SJCRH30 (cell line): ENCODE data around the gene TCHP. TPM values are rescaled to one million over a fixed set of nuclear protein-coding genes. Genes with fewer than 3 reads are reported as not detected.
"Not testable (repeated sequence)": the region's sequence is repeated elsewhere in the genome, so short reads cannot be mapped to it uniquely, and the experiment has no call there.

Experiments
- DNase-seq, 2 experiments: peaks; one replicate each; pipeline ENCODE4 v3.0.0-alpha.2; 2015 to 2020
- H3K27ac ChIP-seq: fragments of 250-450 bp; sonication (Bioruptor Pico); 2 replicates; pipeline ENCODE4 v1.5.1; 2020; ENCODE audit warnings: mild to moderate bottlenecking, moderate library complexity
- H3K27me3 ChIP-seq: fragments of 250-450 bp; sonication (Bioruptor Pico); 2 replicates; pipeline ENCODE4 v1.5.1; 2020; ENCODE audit warnings: mild to moderate bottlenecking, moderate library complexity
- H3K36me3 ChIP-seq: fragments of 250-450 bp; sonication (Bioruptor Pico); 2 replicates; pipeline ENCODE4 v1.5.1; 2020; ENCODE audit warnings: mild to moderate bottlenecking, moderate library complexity
- H3K4me1 ChIP-seq: fragments of 250-450 bp; sonication (Bioruptor Pico); 2 replicates; pipeline ENCODE4 v1.5.1; 2020; ENCODE audit warnings: mild to moderate bottlenecking, moderate library complexity
- H3K4me3 ChIP-seq: fragments of 250-450 bp; sonication (Bioruptor Pico); 2 replicates; pipeline ENCODE4 v1.5.1; 2020; ENCODE audit warnings: mild to moderate bottlenecking, moderate library complexity
- H3K9me3 ChIP-seq: fragments of 250-450 bp; sonication (Bioruptor Pico); replicated peaks from 2 replicates; pipeline ENCODE4 v1.5.1; 2020; ENCODE audit warnings: mild to moderate bottlenecking, moderate library complexity
- total RNA-seq: library from RNA; depleted of rRNA; stranded (reverse); fragments of >200 nt; shearing (Covaris generic); gene quantifications from 2 replicates; pipeline ENCODE4 v1.2.3, GENCODE V29; 2014

The TCHP gene
- total RNA-seq, 1 experiment from 2014 or later = 21.1 TPM

DNA sequence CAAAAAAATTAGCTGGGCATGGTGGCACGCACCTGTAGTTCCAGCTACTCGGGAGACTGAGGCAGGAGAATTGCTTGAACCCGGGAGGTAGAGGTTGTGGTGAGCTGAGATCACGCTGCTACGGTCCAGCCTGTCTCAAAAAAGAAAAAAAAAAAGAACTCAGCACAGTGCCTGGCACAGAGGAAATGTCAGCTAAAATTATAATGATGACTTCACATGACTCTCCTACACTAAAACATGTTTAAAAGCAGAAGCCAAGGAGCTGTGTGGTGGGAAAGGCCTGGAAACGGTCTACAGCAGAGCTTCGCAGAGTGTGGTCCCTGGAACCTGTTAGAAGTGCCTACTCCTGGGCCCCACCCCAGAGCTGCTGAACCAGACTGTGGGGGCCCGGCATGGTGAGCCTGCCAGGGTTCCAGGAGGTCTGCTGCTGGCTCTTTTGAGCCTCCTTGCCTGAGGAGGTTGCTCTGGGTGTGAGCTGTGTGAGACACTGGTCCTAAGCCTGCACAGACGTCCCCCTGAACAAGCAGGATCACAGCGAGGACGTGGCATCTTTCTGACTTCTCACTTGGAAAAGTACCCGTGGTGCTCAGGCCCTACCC lies 28.1 kb downstream of the TCHP start:
- Histone ChIP-seq H3K4me3 (no peak overlapping the region), H3K27me3 (no peaks in the 10 kb centered on the region), H3K4me1 (peaks cover 18% of the 10 kb centered on the region; the same call in 1 of the 2 replicates), H3K9me3 (no peaks in the 10 kb centered on the region), H3K27ac (no peak overlapping the region), H3K36me3 (peaks cover 40% of the 10 kb centered on the region)
- DNase-seq = no peak

DNA sequence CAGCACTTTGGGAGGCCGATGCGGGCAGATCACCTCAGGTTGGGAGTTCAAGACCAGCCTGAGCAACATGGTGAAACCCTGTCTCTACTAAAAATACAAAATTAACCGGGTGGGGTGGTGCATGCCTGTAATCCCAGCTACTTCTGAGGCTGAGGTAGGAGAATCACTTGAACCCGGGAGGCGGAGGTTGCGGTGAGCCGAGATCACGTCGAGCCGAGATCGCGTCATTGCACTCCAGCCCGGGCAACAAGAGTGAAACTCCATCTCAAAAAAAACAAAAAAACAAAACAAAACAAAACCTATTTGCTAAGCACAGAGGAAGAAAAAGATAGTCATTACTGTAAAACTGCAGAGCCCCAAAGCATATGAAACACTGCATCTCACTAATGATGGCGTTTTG lies 29.3 kb downstream of the TCHP start:
- H3K4me1 ChIP-seq = peaks cover 18% of the 10 kb centered on the region; the same call in 1 of the 2 replicates
- peaks cover 40% of the 10 kb centered on the region for H3K36me3 ChIP-seq
- H3K27ac ChIP-seq, H3K27me3 ChIP-seq, H3K4me3 ChIP-seq, DNase-seq, H3K9me3 ChIP-seq: not testable (repeated sequence)

DNA sequence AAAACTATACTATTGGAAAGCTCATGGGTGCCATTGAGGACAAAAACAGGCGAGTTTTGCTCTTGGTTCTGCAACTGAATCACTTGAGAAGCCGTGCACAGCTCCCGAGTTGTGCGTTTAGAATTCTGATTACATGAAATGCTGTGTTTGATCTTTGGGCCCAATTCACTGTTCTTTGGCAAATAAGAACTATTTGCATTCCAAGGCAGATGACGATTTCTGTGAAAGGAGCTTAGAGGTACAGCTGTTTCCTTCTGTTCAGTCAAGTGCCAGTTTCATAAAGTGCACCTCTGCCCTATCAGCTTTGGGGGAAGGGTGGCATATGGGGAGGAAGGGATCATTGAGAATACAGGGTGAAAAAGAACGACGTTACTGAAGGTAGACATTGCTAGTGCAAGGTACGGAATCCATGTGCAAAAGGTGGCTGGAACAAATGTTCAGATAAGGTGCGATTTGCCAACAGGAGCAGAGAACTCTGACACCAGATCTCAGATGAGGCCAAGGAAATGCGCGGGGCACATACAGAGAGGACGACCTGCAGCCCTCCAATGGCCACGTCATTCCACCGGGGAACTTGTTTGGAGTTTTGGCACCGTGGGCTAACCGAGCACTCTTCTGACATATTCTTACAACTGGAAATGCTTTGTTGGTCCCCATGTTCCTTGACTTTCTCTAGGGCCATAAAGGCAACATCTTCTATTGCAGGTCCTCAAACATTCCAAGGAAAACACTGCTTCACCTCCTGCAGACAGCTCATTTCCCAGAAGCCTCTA lies 30.1 kb downstream of the TCHP start:
- peaks cover 40% of the 10 kb centered on the region for H3K36me3 ChIP-seq
- no peak overlapping the region for H3K27ac ChIP-seq
- H3K9me3 ChIP-seq = no peaks in the 10 kb centered on the region
- no peak for DNase-seq
- H3K4me1 ChIP-seq = peaks cover 12% of the 10 kb centered on the region; the same call in 1 of the 2 replicates
- no peaks in the 10 kb centered on the region for H3K27me3 ChIP-seq
- no peak overlapping the region for H3K4me3 ChIP-seq

DNA sequence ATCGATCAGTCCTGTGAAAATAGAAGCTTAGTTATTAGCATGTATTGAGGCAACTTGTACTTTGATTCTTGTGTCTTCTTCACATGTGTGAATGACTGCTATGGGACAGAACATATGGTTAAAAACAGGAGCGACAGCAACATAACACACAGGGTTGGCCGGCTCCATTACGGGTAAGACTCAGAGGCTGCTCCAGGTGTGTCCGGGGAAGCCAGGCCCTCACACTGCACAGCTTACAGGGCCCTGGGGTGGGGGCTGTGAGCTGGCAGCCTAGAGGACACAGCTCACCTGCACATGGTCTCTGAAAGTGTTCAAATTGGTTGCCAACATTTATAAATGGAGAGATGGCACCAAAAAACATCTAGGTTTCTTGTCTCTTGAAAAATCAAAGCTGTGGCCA lies 31.1 kb downstream of the TCHP start:
- H3K36me3 ChIP-seq = peaks cover 40% of the 10 kb centered on the region
- no peak for DNase-seq

DNA sequence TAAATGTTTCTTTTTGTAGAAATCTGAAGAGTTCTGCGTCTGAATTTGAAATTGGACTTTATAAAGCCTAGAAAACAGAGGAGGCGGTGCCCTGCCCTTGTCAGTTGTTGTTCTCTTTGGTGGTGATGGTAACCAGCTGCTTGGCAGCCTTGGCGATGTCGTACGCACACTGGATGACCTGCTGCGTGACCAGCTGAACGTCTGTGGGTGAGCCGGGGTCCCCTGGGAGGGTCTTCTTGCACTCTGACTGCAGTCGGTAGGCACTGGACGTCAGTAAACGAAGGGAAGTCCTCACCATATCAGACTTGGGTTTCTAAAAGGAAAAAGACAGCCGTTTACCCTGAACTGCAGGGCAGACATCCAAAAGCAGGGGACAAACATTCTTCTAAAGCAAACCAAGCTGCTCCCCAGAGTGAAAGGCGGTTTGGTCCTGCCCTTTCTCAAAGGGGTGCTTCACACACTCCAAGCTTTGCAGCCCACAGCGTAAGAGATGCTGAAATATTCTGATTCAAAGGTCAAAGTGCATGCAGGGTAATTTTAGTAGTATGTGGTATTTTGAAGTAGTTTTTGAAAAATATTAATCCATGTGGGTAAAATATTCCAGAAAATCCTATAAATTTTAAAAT lies 32.9 kb downstream of the TCHP start:
- DNase-seq = no peak
- Histone ChIP-seq H3K36me3 (peaks cover 42% of the 10 kb centered on the region), H3K9me3 (no peaks in the 10 kb centered on the region), H3K27ac (no peak overlapping the region), H3K4me1 (no peaks in the 10 kb centered on the region), H3K27me3 (no peaks in the 10 kb centered on the region), H3K4me3 (no peak overlapping the region)

More for the DNA sequence above, 31.1 kb downstream of the TCHP start:
- H3K4me3 ChIP-seq = no peak overlapping the region
- H3K27me3 ChIP-seq = no peaks in the 10 kb centered on the region
- H3K27ac ChIP-seq = no peak overlapping the region
- H3K4me1 ChIP-seq = peaks cover 5% of the 10 kb centered on the region; the same call in 1 of the 2 replicates
- no peaks in the 10 kb centered on the region for H3K9me3 ChIP-seq

DNA sequence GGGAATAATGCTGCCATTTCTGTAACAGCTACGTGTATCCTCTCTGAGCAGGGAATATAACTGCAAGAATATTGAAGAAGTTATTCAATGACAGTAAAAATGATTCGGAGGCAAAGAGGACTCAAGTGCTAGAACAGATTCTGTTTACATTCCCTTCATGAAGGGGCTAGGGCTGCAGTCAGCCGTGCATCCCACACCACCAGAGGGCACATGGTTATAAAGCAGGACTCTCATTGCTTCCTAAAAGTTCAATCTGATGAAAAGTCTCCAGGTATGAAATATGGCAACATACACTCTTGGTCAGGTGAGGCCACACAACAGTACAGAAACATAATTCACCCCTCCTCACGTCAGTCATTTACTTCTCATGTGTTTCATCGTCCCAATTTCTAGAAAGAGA lies 34.0 kb downstream of the TCHP start:
- Histone ChIP-seq H3K4me3 (no peak overlapping the region), H3K36me3 (peaks cover 51% of the 10 kb centered on the region), H3K27ac (no peak overlapping the region), H3K27me3 (no peaks in the 10 kb centered on the region), H3K4me1 (no peaks in the 10 kb centered on the region), H3K9me3 (no peaks in the 10 kb centered on the region)
- DNase-seq = peak in 1 of 2 experiments; percentile 24

DNA sequence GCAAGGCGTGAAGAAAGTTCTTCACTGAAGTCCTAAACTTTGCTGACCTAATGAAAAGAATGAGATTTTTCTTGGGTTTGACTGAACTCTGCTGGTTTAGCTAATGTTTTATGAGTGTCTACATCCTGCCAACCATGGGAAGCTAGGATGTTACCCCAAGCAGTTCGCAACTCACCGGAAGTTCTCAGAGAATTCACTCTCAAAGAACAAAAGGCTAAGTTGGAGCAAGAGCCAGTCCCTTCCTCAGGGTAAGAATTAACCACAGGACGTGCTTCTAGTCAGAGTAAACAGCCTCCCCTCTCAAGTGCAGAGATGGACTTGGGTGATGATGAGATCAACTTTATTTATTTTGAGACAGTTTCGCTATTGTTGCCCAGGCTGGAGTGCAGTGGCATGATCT lies 37.3 kb downstream of the TCHP start:
- no peak overlapping the region for H3K27ac ChIP-seq
- no peaks in the 10 kb centered on the region for H3K4me1 ChIP-seq
- no peak overlapping the region for H3K4me3 ChIP-seq
- H3K27me3 ChIP-seq = no peaks in the 10 kb centered on the region
- H3K9me3 ChIP-seq = no peaks in the 10 kb centered on the region
- no peak for DNase-seq
- peaks cover 28% of the 10 kb centered on the region for H3K36me3 ChIP-seq

DNA sequence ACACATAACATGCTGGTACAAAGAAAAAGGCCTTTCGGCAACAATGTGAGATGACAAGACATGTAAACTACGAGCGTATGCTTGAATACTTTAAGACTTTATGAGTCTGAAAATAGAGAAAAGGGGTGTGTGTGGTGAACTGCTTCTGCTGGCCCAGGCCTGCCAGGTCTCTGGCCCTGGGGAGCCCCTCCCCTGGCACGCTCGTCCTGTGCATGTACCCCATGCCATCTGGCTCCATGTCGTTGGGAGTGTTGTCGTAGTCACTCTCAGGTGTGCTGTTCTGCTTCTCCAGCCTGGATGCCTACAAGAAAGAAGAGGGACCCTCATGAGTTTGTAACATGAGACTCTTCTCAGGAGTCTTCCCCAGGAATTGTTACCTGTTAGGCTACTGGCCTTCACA lies 38.9 kb downstream of the TCHP start:
- DNase-seq = no peak
- H3K27ac ChIP-seq = no peak overlapping the region
- H3K4me1 ChIP-seq = no peaks in the 10 kb centered on the region
- no peaks in the 10 kb centered on the region for H3K9me3 ChIP-seq
- no peak overlapping the region for H3K4me3 ChIP-seq
- H3K27me3 ChIP-seq = no peaks in the 10 kb centered on the region
- H3K36me3 ChIP-seq = peaks cover 21% of the 10 kb centered on the region

DNA sequence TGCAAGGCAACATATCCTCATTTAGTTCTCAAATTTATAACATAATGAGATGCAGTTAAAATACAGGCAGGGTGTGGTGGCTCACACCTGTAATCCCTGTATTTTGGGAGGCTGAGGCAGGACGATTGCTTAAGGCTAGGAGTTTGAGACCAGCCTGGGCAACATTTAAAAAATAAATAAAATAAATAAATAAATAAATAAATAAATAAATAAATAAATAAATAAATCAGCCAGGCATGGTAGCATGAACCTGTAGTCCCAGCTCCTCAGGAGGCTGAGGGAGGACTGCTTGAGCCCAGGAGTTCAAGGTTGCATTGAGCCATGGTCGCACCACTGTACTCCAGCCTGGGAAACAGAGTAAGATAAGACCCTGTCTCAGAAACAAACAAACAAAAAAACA lies 39.4 kb downstream of the TCHP start:
- Histone ChIP-seq H3K36me3 (peaks cover 23% of the 10 kb centered on the region), H3K4me3 (no peak overlapping the region), H3K27me3 (no peaks in the 10 kb centered on the region), H3K4me1 (no peaks in the 10 kb centered on the region), H3K9me3 (no peaks in the 10 kb centered on the region), H3K27ac (no peak overlapping the region)
- DNase-seq = no peak

DNA sequence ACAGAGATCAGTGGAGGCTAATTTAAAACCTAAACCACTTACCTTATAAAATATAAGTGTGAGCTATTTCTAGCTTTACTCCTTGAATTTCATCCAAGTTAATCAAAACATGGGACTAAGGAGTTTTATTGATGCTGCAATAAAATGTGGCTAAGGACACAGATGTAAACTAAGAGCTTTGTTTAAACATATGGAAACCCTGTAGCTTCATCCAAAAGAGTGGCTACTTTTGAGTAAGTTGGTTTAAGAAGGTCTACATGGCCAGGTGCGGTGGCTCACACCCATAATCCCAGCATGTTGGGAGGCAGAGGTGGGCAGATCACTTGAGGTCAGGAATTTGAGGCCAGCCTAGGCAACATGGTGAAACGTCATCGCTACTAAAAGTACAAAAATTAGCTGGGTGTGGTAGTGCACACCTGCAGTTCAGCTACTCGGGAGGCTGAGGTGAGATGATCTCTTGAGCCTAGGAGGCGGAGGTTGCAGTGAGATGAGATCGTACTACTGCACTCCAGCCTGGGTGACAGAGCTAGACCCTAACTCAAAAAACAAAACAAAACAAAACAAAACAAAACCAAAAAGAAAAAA lies 40.4 kb downstream of the TCHP start:
- no peak overlapping the region for H3K27ac ChIP-seq
- no peaks in the 10 kb centered on the region for H3K27me3 ChIP-seq
- H3K36me3 ChIP-seq = peaks cover 24% of the 10 kb centered on the region
- H3K9me3 ChIP-seq = no peaks in the 10 kb centered on the region
- no peak overlapping the region for H3K4me3 ChIP-seq
- H3K4me1 ChIP-seq = peaks cover 8% of the 10 kb centered on the region
- DNase-seq = no peak

DNA sequence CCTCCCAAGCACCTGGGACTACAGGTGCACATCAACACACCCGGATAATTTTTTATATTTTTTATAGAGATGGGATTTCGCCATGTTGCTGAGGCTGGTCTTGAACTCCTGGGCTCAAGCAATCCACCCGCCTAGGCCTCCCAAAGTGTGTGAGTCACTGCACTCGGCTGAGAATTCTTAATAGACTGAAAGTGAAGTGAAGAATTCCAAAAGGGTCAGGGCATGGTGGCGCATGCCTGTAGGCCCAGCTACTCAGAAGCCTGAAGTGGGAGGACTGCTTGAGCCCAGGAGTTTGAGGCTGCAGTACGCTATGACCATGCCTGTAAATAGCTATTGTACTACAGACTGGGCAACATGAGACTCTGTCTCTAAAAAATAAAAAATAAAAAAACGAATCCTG lies 43.7 kb downstream of the TCHP start:
- DNase-seq = no peak
- H3K36me3 ChIP-seq = peaks cover 6% of the 10 kb centered on the region
- no peak overlapping the region for H3K27ac ChIP-seq

DNA sequence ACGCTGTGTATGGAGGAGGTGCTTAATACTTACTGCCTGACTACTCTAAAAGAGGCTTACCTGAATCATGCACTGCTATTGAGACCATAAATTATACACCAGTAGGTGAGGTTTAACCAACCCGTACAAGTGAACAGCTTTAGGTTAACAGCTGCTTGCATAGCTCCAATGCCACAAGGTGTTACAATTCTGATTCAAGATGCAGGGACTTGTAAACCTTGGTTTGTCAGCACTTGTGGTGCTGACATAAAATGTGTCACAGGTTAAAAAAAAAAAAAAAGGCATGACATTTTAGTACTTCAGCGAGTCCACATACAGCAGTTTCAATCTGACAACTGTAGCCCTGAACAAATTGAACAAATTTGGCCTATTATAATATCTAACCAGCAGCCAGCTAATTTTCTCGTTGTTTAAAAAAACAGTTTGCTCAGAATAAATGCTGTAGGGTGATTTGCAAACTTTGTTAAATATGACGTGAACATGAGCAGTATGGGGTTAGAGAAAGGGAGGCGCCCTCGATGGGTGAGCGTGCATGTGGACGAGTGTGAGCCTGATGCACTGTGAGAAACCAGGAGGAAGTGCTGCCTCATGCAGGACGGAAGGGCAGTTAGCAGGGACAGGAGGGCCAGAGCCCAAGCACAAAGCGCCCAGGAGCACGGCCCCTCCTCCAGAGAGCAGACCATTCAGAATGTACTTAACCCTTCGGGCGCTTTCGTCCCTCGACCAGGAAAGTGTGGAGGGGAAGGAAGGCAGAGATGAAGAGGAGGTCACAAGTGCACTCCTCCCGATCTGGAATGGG lies 44.7 kb downstream of the TCHP start:
- H3K27ac ChIP-seq = peak overlapping the region; percentile 98; the same call in 1 of the 2 replicates
- no peaks in the 10 kb centered on the region for H3K9me3 ChIP-seq
- H3K4me1 ChIP-seq = peaks cover 47% of the 10 kb centered on the region

More for the DNA sequence above, 43.7 kb downstream of the TCHP start:
- H3K9me3 ChIP-seq = no peaks in the 10 kb centered on the region
- no peak overlapping the region for H3K4me3 ChIP-seq
- H3K4me1 ChIP-seq = peaks cover 39% of the 10 kb centered on the region
- H3K27me3 ChIP-seq = no peaks in the 10 kb centered on the region

DNA sequence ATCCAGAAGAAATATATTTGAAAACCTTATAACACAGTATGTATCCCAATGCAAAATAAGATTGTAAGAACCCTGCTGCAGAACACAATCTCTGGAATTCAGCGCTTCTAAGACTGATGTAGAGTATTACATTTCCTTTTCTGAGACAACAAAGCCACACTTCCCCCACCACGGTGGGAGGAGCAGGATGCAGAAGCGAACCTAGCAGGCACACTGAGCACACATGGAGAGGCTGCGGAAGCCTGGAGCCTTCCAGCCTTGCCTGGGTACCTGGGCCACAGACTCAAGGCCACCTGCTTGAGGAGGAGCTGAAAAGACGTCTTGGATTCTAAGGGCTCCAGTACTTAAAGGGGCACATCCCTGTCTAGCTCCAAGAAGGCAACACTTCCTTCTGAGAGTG lies 46.4 kb downstream of the TCHP start:
- H3K27me3 ChIP-seq = no peaks in the 10 kb centered on the region
- peak; percentile 72 to 79 for DNase-seq
- peaks cover 15% of the 10 kb centered on the region for H3K36me3 ChIP-seq
- peaks cover 64% of the 10 kb centered on the region for H3K4me1 ChIP-seq
- no peak overlapping the region; the same call in 1 of the 2 replicates for H3K4me3 ChIP-seq
- H3K9me3 ChIP-seq = no peaks in the 10 kb centered on the region
- peak overlapping the region; percentile 98 for H3K27ac ChIP-seq

More for the DNA sequence above, 44.7 kb downstream of the TCHP start:
- no peaks in the 10 kb centered on the region for H3K27me3 ChIP-seq
- peak; percentile 52 to 69 for DNase-seq
- H3K36me3 ChIP-seq = peaks cover 6% of the 10 kb centered on the region
- no peak overlapping the region for H3K4me3 ChIP-seq

DNA sequence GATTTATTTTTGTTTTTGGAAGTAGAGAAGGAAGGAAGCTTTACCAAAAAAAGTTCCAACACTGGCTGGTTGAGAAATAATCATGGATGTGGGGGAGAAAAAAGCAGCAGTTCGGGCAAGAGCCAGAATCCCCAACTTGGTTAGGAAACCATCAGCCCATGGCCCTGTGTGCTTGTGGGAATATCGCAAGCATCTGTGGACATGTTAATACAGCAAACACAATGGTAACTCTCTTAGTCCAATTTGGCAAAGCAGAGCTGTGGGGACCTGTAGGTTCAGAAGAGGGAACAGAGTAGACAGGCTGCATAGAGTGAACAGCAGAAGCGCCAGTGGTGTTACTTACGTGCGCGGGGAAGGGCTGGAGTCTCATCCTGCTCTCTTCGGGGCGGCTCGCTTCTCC lies 46.8 kb downstream of the TCHP start:
- DNase-seq = no peak
- Histone ChIP-seq H3K9me3 (no peaks in the 10 kb centered on the region), H3K27me3 (no peaks in the 10 kb centered on the region), H3K36me3 (peaks cover 16% of the 10 kb centered on the region), H3K4me1 (peaks cover 68% of the 10 kb centered on the region), H3K4me3 (peak overlapping the region; percentile 4; the same call in 1 of the 2 replicates), H3K27ac (peak overlapping the region; percentile 98)
